HG03558 (cell line): ENCODE measurements around the gene GPR62.

Experiments used
- ATAC-seq: cut with Tn5 transposase; IDR thresholded peaks from one replicate; pipeline ENCODE4 v1.9.1; 2021; ENCODE audit warnings: moderate number of reproducible peaks; ENCODE audit not compliant: unreplicated experiment; ENCODE audit errors: extremely low read depth

Gene GPR62

GRCh38 chr3:51937611-51938450 is 17.4 kb upstream of the GPR62 start:
- no peak for ATAC-seq

GRCh38 chr3:51938780-51939425 is 16.3 kb upstream of the GPR62 start:
- no peak for ATAC-seq

GRCh38 chr3:51940648-51941462 is 14.3 kb upstream of the GPR62 start:
- no peak for ATAC-seq

DNA sequence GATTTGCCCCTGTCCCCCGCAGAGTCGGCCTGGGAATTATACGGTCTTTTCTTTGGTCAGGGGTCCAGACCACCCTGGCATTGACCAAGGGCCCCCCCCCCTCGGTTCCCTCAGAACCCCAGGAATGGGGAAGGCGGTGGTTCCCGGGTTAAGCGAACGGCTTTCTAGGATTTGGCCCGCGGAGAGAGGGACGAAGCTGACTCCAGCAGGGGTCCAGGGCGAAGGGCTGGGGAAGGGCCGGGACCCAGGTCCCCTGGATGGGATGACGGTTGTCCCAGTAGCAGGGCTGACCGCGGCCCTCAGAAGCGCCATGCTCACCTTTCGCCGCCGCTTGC is 13.8 kb upstream of the GPR62 start:
- ATAC-seq: no peak

DNA sequence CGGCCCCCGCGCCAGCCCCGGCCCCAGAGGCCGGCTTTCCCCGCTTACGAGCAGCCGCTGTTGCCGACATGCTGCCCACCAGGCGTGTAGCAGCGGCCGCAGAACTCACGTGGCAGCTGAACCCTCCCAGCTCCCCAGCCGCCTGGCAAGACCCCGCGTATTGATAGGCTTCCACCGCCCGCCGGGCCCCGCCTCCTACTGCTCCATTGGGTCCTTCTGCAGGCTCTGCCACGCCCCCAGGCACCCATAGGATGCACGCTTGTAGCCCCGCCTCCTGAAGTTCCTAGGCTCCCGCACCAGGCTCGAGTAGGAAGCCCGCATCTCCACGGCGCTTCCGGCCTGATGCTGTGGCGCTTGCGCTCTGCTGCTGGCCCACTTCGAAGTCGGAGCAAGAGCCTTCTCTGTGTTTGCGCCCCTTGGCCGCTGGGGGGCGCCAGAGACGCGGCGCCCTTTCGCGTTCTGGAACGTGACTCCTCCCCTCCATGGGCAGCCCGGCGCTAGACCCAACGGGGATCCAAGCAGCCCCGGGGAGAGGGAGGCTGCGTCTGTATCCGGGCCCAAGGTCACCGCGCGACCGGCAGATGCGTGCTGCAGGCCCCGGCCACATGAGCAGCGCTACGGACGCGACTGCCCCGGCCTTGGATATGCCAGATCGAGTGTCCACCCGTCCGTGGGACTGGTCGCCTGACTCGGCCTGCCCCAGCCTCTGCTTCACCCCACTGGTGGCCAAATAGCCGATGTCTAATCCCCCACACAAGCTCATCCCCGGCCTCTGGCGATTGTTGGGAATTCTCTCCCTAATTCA is 13.2 kb upstream of the GPR62 start, which contains the start of the genes PARP3 and RRP9:
Gene PARP3 (plus strand): TSS at position 566 of the 805 bp plus-strand sequence. CDS start 993 bp downstream, outside the sequence.
Gene RRP9 (minus strand): TSS at position 107 of the 805 bp plus-strand sequence. CDS start 37 bp downstream, at position 70.
- peak; percentile 85 for ATAC-seq

DNA sequence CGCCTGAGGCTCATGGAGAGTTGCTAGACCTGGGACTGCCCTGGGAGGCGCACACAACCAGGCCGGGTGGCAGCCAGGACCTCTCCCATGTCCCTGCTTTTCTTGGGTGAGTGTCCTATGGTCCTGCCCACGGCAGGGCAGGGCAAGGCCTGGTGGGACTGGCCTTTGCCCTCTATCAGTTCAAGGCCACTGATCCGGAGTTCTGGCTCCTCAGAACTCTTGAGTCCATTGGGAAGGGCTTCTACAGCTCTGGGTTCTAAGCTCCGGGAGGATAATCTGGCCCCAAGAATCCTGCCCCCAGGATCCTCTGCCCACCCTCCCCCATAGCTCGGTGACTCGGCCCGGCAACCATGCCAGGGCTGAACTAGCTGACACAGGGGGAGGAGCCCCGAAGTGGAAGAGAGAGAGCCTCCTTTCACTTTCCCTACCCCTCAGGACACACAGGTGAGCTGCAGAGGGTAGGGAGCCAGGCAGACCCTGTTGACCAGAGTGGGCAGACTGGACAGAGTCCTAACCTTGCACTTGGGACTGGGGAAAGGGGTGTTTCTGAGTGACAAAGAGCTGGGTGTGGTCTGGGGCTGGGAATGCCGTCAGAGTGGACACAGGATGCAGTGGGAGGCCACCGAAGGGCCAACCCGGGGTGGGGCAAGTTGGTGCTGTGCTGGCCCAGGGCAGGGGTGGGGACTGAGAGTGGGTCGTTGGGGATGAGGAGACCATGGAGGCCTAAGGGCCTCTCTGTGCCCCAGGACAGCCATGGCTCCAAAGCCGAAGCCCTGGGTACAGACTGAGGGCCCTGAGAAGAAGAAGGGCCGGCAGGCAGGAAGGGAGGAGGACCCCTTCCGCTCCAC is 12.4 kb upstream of the GPR62 start:
- no peak for ATAC-seq

GRCh38 chr3:51943451-51944391 is 11.5 kb upstream of the GPR62 start:
- no peak for ATAC-seq

- ATAC-seq: no peak
Measured at GRCh38 chr3:51944451-51945021, 10.6 kb upstream of the GPR62 start.

GRCh38 chr3:51945031-51945840 is 9.9 kb upstream of the GPR62 start:
- no peak for ATAC-seq

DNA sequence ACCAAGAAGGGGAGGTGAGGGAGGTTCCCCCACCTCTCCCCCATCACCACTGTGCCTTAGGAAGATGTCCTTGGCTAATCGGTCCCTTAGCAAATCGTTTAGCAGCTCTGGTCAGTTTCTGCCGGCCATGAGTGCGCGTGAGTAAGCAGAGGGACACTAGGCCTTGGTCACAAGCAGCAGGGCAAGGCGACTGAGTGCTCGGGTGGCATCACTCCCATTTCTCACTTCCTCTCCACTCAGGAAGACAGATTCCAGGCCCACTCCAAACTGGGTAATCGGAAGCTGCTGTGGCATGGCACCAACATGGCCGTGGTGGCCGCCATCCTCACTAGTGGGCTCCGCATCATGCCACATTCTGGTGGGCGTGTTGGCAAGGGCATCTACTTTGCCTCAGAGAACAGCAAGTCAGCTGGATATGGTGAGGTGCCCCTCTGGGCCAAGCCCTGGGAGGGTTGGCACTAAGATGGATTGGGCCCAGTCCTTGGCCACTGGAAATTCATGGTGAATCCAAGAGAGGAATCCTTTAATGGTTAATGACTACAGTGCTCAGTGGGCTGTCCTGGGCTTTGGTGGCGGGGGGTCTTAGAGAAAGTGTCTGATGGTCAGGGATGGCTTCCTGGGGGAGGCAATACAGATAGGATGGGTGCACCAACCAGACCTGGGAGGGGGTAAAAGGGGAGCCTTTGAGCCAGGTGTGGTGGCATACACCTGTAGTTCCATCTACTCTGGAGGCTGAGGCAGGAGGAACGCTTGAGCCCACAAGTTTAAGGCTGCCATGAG is 9.1 kb upstream of the GPR62 start:
- no peak for ATAC-seq

DNA sequence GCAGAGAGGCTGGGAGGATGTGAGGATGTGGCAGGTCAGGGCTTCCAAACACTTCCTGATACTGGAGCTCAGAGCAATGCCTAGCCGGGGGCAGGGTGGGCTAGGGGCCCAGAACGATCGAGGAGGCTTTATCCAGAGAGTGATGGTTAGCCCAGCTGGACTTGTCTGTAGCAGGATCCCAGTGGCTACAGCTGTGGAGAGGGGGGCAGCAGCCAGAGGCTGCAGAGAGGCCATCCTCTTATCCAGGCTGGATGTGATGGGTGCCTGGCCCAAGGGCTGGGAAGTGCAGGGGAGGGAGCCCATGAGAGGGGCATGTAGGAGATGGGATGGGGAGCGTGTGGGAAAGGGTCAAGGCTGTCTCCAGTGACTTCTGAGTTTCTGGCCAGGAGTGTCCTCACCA is 8.4 kb upstream of the GPR62 start:
- no peak for ATAC-seq

- no peak for ATAC-seq
Measured at GRCh38 chr3:51947215-51947900, 7.8 kb upstream of the GPR62 start.

- no peak for ATAC-seq
Measured at GRCh38 chr3:51948016-51948580, 7.1 kb upstream of the GPR62 start.

GRCh38 chr3:51949121-51949520 is 6.1 kb upstream of the GPR62 start:
- ATAC-seq: no peak

- ATAC-seq: no peak
Measured at GRCh38 chr3:51950899-51951298, 4.3 kb upstream of the GPR62 start.
